Astrocyte (in vitro differentiated cells and primary cell): ENCODE data around the gene MRPL42. TPM values are rescaled to one million over a fixed set of nuclear protein-coding genes. Genes with fewer than 3 reads are reported as not detected.

ENCODE experiments used
- DNase-seq: peaks from one replicate; pipeline ENCODE4 v3.0.0-alpha.2; 2010; ENCODE audit warnings: low read depth
- FAIRE-seq: peaks from 2 replicates; lab custom pipeline; 2011; peaks lifted over from hg19 to GRCh38; lab: Jason Lieb, UNC
- H2AFZ ChIP-seq: 2 replicates; pipeline ENCODE4 v1.6.0; 2012; ENCODE audit warnings: low read depth, low read length, inconsistent platforms
- H3K27ac ChIP-seq: 2 replicates; pipeline ENCODE4 v1.5.1; 2011; ENCODE audit warnings: low read depth, low read length, inconsistent platforms
- H3K27me3 ChIP-seq: 2 replicates; pipeline ENCODE4 v1.6.0; 2011; ENCODE audit warnings: low read length, inconsistent platforms; ENCODE audit not compliant: insufficient read depth
- H3K36me3 ChIP-seq: 2 replicates; pipeline ENCODE4 v1.5.1; 2011; ENCODE audit warnings: low read length, inconsistent platforms; ENCODE audit not compliant: insufficient read depth
- H3K4me1 ChIP-seq: 2 replicates; pipeline ENCODE4 v1.5.1; 2011; ENCODE audit warnings: low read length, inconsistent platforms; ENCODE audit not compliant: insufficient read depth
- H3K4me2 ChIP-seq: 2 replicates; pipeline ENCODE4 v1.6.0; 2012; ENCODE audit warnings: low read length, inconsistent platforms
- H3K4me3 ChIP-seq: 2 replicates; pipeline ENCODE4 v1.5.1; 2011; ENCODE audit warnings: low read depth, mild to moderate bottlenecking, low read length, inconsistent platforms; ENCODE audit not compliant: insufficient read depth
- H3K79me2 ChIP-seq: 2 replicates; pipeline ENCODE4 v1.6.0; 2012; ENCODE audit warnings: mild to moderate bottlenecking, low read length, inconsistent platforms; ENCODE audit not compliant: insufficient read depth
- H3K9ac ChIP-seq: 2 replicates; pipeline ENCODE4 v1.6.0; 2012; ENCODE audit warnings: mild to moderate bottlenecking, low read length, inconsistent platforms
- H3K9me3 ChIP-seq: 2 replicates; pipeline ENCODE4 v1.5.1; 2012; ENCODE audit warnings: low read depth, mild to moderate bottlenecking, low read length, inconsistent platforms; ENCODE audit not compliant: insufficient read depth
- H4K20me1 ChIP-seq: 2 replicates; pipeline ENCODE4 v1.6.0; 2012; ENCODE audit warnings: low read length, inconsistent platforms; ENCODE audit not compliant: insufficient read depth
- H3K27ac Mint-ChIP-seq: one replicate; pipeline ENCODE4 v1.8.0; 2021; ENCODE audit warnings: mild to moderate bottlenecking, mixed read lengths; ENCODE audit not compliant: unreplicated experiment
- H3K27me3 Mint-ChIP-seq: one replicate; pipeline ENCODE4 v1.8.0; 2021; ENCODE audit warnings: low read depth, mixed read lengths; ENCODE audit not compliant: unreplicated experiment
- H3K36me3 Mint-ChIP-seq: one replicate; pipeline ENCODE4 v1.8.0; 2021; ENCODE audit warnings: low read depth, mixed read lengths; ENCODE audit not compliant: unreplicated experiment
- H3K4me1 Mint-ChIP-seq: one replicate; pipeline ENCODE4 v1.8.0; 2021; ENCODE audit warnings: low read depth, mixed read lengths; ENCODE audit not compliant: unreplicated experiment
- H3K4me3 Mint-ChIP-seq: one replicate; pipeline ENCODE4 v1.8.0; 2021; ENCODE audit warnings: mild to moderate bottlenecking, moderate library complexity, mixed read lengths; ENCODE audit not compliant: unreplicated experiment
- H3K9me3 Mint-ChIP-seq: one replicate; pipeline ENCODE4 v1.8.0; 2021; ENCODE audit warnings: mild to moderate bottlenecking, mixed read lengths; ENCODE audit not compliant: unreplicated experiment
- EZH2 ChIP-seq: IDR thresholded peaks from 2 replicates; pipeline ENCODE4 v1.6.1; 2012; ENCODE audit warnings: mild to moderate bottlenecking, low read length, inconsistent platforms; ENCODE audit not compliant: insufficient read depth
- total RNA-seq: library from RNA; stranded (reverse); gene quantifications from 2 replicates; pipeline ENCODE4 v1.2.1, GENCODE V29; 2021
- TF ChIP-seq, protein P1 (sequence below): IDR thresholded peaks from 2 replicates; pipeline ENCODE4 v1.5.1; 2011; ENCODE audit warnings: low read depth, mild to moderate bottlenecking, inconsistent platforms, low read length, moderate library complexity; ENCODE audit not compliant: insufficient read depth

The MRPL42 gene
- total RNA-seq, 1 donor from 2014 or later: 65.6 TPM

- Histone ChIP-seq H4K20me1 (no peaks in the 10 kb centered on the region), H3K9ac (no peak overlapping the region), H3K79me2 (no peaks in the 10 kb centered on the region), H3K4me1 (peaks cover 9% of the 10 kb centered on the region), H3K4me3 (no peak overlapping the region), H3K4me2 (peak overlapping the region; percentile 23), H3K27me3 (no peaks in the 10 kb centered on the region), H2AFZ (no peak overlapping the region), H3K9me3 (no peaks in the 10 kb centered on the region), H3K27ac (no peak overlapping the region), H3K36me3 (no peaks in the 10 kb centered on the region)
- Mint-ChIP-seq H3K27ac (no peak overlapping the region), H3K4me1 (peaks cover 12% of the 10 kb centered on the region), H3K9me3 (no peaks in the 10 kb centered on the region), H3K4me3 (no peak overlapping the region), H3K27me3 (no peaks in the 10 kb centered on the region), H3K36me3 (no peaks in the 10 kb centered on the region)
- FAIRE-seq: peak; percentile 62
- DNase-seq: peak; percentile 98
- TF ChIP-seq EZH2: no peak
- TF ChIP-seq, protein P1, sequence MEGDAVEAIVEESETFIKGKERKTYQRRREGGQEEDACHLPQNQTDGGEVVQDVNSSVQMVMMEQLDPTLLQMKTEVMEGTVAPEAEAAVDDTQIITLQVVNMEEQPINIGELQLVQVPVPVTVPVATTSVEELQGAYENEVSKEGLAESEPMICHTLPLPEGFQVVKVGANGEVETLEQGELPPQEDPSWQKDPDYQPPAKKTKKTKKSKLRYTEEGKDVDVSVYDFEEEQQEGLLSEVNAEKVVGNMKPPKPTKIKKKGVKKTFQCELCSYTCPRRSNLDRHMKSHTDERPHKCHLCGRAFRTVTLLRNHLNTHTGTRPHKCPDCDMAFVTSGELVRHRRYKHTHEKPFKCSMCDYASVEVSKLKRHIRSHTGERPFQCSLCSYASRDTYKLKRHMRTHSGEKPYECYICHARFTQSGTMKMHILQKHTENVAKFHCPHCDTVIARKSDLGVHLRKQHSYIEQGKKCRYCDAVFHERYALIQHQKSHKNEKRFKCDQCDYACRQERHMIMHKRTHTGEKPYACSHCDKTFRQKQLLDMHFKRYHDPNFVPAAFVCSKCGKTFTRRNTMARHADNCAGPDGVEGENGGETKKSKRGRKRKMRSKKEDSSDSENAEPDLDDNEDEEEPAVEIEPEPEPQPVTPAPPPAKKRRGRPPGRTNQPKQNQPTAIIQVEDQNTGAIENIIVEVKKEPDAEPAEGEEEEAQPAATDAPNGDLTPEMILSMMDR: no peak
These were observed 59.6 kb downstream of the MRPL42 start for GRCh38 chr12:93526786-93527428.

- Histone ChIP-seq H3K4me1 (peaks cover 9% of the 10 kb centered on the region), H3K79me2 (no peaks in the 10 kb centered on the region), H3K9me3 (no peaks in the 10 kb centered on the region), H3K9ac (no peak overlapping the region), H3K27ac (no peak overlapping the region), H2AFZ (no peak overlapping the region), H4K20me1 (no peaks in the 10 kb centered on the region), H3K4me2 (no peak overlapping the region), H3K27me3 (no peaks in the 10 kb centered on the region), H3K4me3 (no peak overlapping the region), H3K36me3 (no peaks in the 10 kb centered on the region)
- Mint-ChIP-seq H3K4me1 (peaks cover 10% of the 10 kb centered on the region), H3K9me3 (no peaks in the 10 kb centered on the region), H3K36me3 (no peaks in the 10 kb centered on the region), H3K27me3 (peaks cover 3% of the 10 kb centered on the region), H3K4me3 (no peak overlapping the region), H3K27ac (no peak overlapping the region)
- TF ChIP-seq EZH2: no peak
- DNase-seq (no peak), FAIRE-seq (no peak)
These were observed 63.0 kb downstream of the MRPL42 start for GRCh38 chr12:93530358-93530757.

DNA sequence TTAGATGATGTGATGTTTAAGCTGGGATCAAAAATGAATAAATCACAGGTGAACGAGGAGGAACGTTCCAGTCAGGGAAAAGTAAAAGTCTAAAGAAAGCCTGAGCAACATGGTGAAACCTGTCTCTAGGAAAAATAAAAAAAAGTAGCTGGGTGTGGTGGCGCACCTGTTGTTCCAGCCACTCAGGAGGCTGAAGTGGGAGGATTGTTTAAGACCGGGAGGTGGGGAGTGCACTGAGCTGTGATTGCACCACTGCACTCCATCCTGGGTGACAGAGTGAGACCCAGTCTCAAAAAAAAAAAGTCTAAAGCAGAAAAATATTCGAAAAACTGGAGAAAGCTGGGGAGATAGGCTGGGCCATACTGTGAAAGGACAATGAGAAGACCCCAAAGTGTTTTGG, 66.0 kb downstream of the MRPL42 start:
- peaks cover 7% of the 10 kb centered on the region for H3K27me3 Mint-ChIP-seq
- no peaks in the 10 kb centered on the region for H3K27me3 ChIP-seq
- no peaks in the 10 kb centered on the region for H4K20me1 ChIP-seq
- no peak overlapping the region for H3K9ac ChIP-seq
- no peaks in the 10 kb centered on the region for H3K9me3 ChIP-seq
- H3K4me1 ChIP-seq: no peaks in the 10 kb centered on the region
- DNase-seq: no peak
- H3K9me3 Mint-ChIP-seq: no peaks in the 10 kb centered on the region
- no peak overlapping the region for H3K27ac Mint-ChIP-seq
- FAIRE-seq: no peak
- no peak overlapping the region for H2AFZ ChIP-seq
- TF ChIP-seq, protein P1: no peak
- no peak for TF ChIP-seq EZH2
- H3K4me1 Mint-ChIP-seq: peaks cover 3% of the 10 kb centered on the region
- no peak overlapping the region for H3K27ac ChIP-seq
- H3K4me3 ChIP-seq: no peak overlapping the region
- H3K4me3 Mint-ChIP-seq: no peak overlapping the region
- no peak overlapping the region for H3K4me2 ChIP-seq
- no peaks in the 10 kb centered on the region for H3K36me3 ChIP-seq
- no peaks in the 10 kb centered on the region for H3K79me2 ChIP-seq
- no peaks in the 10 kb centered on the region for H3K36me3 Mint-ChIP-seq
